Ovary (tissue), 9 donors: ENCODE results near the gene B3GALT5. TPM values are rescaled to one million over a fixed set of nuclear protein-coding genes. Genes with fewer than 3 reads are reported as not detected.

Source experiments
- DNase-seq, 5 donors: peaks; one replicate each; pipeline ENCODE4 v3.0.0-alpha.2; 2019 to 2020
- H3K27ac ChIP-seq, 2 donors: fragments of 200-600 bp; one replicate each; pipeline versions ENCODE4 v1.5.1 to v1.8.0; 2019 to 2022
- H3K27me3 ChIP-seq: fragments of 200-600 bp; one replicate; pipeline ENCODE4 v1.8.0; 2022
- H3K36me3 ChIP-seq: fragments of 200-600 bp; sonication (generic); one replicate; pipeline ENCODE4 v1.5.1; 2019
- H3K4me1 ChIP-seq: one replicate; pipeline ENCODE4 v1.8.1; 2013; ENCODE audit warnings: mild to moderate bottlenecking, moderate library complexity; ENCODE audit not compliant: insufficient read depth
- H3K4me3 ChIP-seq: fragments of 200-600 bp; sonication (generic); one replicate; pipeline ENCODE4 v1.5.1; 2017
- H3K9me3 ChIP-seq, 2 donors: fragments of 200-600 bp in 1 of 2; sonication (generic) in 1 of 2; one replicate each; pipeline versions ENCODE4 v1.5.1 to v1.8.1; 2013 to 2019; ENCODE audit warnings: mild to moderate bottlenecking in 1 of 2, moderate library complexity in 1 of 2
- EP300 ChIP-seq: sonication (generic); formaldehyde crosslinking; IDR thresholded peaks from one replicate; pipeline ENCODE4 v1.6.1; 2017; ENCODE audit warnings: antibody characterized with exemption
- POLR2A ChIP-seq: fragments of 450-650 bp; IDR thresholded peaks from one replicate; pipeline ENCODE4 v1.6.1; 2017; ENCODE audit warnings: antibody characterized with exemption, mild to moderate bottlenecking, moderate library complexity
- WGBS, 3 donors: extraction: QIAGEN DNeasy Blood & Tissue Kit in 1 of 3; methylation state at CpG; one replicate each; pipeline versions ENCODE4 v1.1.5 to v1.1.7; 2013 to 2017; 5-methylcytosine and 5-hydroxymethylcytosine counted together
- intact Hi-C, 4 donors: fragments of 100-400 bp; cut with DNase I; formaldehyde crosslinking; loops; one replicate each; pipeline versions ENCODE4 v1.11.0 to v1.15.1; 2022 to 2023
- polyA plus RNA-seq, 2 donors: library from polyadenylated mRNA; stranded (reverse); fragments of 200-250 nt in 1 of 2; fragments of 350-450 nt in 1 of 2; fragmentation: Illumina TruSeq in 1 of 2; extraction: RNeasy Lipid Tissue Mini Kit (QIAGEN cat#74804) in 1 of 2; gene quantifications; one replicate each; pipeline ENCODE4 v1.2.3, GENCODE V29; 2013 to 2014
- total RNA-seq, 7 donors: library from RNA; depleted of rRNA in 2 of 7; stranded (reverse); fragments of >200 nt in 2 of 7; fragmentation: NEBNext Ultra II Directional in 3 of 7; extraction: Animal tissue kit (Norgen Biotek cat#: 25700) in 3 of 7; gene quantifications; one replicate each; pipeline versions ENCODE4 v1.1.0 to v1.2.4, GENCODE V29; 2016 to 2023
- TF ChIP-seq, protein P1 (sequence below), 3 donors: fragments of 450-650 bp in 2 of 3; fragments of 200-600 bp in 1 of 3; IDR thresholded peaks; one replicate each; pipeline versions ENCODE4 v1.5.1 to v1.8.0; 2016 to 2022; ENCODE audit warnings: antibody characterized with exemption in 3 of 3, mild to moderate bottlenecking in 1 of 3
- donor health status: DM: no; HTN: no; CAD: no; lungs with moderate emphysema.
- donor health status: DM: no; HTN: no; CAD: no.
- donor health status: Bipolar disorder and iron deficiency.
- donor health status: DM: yes; HTN: yes; CAD: no.
- donor health status: DM: no; HTN: no; CAD: no.
- donor health status: DM: yes; HTN: yes; CAD: no.

The B3GALT5 gene
- total and polyA plus RNA-seq, 9 donors, result 0.12 to 1.8 (median 0.62) TPM

DNA sequence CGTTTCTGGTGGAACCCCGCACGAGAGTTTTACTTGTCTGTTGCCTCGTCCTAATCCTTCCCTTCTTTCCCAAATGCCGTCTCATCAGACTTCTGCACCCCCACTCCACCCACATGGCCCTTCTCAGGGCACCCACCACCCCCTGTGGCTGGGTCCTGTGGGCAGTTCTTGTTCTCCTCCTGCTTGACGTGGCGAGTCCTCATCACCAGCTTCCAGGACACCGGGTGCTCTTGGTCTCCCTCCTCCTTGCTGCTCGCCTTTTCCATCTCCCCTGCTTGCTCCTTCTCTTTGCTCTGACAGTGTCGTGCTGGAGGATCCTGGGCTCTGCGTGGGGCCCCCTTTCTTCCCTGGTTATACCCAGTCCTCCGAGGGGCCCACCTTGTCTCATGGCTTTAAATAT, 51.8 kb downstream of the B3GALT5 start:
- Histone ChIP-seq H3K4me3 (no peak overlapping the region), H3K27ac (no peak overlapping the region), H3K4me1 (no peaks in the 10 kb centered on the region), H3K9me3 (no peaks in the 10 kb centered on the region), H3K36me3 (no peaks in the 10 kb centered on the region), H3K27me3 (no peaks in the 10 kb centered on the region)
- 92 to 94% (median 93%) methylated on average over 12 of the region's 12 CpGs for WGBS, 3 donors
- intact Hi-C loops, result loop anchor here in 1 of 4 donors (10.0 kb wide), 1 partner anchor 60 kb away; no protein-coding TSS in a partner anchor
- no peak for DNase-seq
- TF ChIP-seq EP300 (no peak), POLR2A (no peak)
- TF ChIP-seq, protein P1, sequence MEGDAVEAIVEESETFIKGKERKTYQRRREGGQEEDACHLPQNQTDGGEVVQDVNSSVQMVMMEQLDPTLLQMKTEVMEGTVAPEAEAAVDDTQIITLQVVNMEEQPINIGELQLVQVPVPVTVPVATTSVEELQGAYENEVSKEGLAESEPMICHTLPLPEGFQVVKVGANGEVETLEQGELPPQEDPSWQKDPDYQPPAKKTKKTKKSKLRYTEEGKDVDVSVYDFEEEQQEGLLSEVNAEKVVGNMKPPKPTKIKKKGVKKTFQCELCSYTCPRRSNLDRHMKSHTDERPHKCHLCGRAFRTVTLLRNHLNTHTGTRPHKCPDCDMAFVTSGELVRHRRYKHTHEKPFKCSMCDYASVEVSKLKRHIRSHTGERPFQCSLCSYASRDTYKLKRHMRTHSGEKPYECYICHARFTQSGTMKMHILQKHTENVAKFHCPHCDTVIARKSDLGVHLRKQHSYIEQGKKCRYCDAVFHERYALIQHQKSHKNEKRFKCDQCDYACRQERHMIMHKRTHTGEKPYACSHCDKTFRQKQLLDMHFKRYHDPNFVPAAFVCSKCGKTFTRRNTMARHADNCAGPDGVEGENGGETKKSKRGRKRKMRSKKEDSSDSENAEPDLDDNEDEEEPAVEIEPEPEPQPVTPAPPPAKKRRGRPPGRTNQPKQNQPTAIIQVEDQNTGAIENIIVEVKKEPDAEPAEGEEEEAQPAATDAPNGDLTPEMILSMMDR (IDR thresholded peaks at IDR 0.05), result no peak

DNA sequence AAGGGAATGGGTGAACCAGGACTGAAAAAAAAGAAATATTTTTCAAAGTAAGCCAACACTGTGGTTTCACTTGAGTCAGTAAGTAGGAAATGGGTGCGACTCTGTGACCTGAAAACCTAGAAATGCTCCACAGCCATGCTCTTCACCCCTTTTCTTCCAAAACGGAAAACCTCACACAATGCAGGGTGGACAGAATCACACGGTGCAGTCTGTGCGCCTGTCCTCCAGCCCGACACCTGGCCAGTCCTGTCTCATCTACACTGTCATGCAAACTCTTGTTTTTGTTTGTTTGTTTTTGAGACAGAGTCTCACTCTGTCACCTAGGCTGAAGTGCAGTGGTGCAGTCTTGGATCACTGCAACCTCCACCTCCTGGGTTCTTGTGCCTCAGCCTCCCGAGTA, 53.3 kb downstream of the B3GALT5 start:
- intact Hi-C loops, result loop anchor here in 1 of 4 donors (10.0 kb wide), 1 partner anchor 61 kb away; no protein-coding TSS in a partner anchor
- no peaks in the 10 kb centered on the region for H3K9me3 ChIP-seq
- DNase-seq, result no peak
- H3K4me1 ChIP-seq, result no peaks in the 10 kb centered on the region
- TF ChIP-seq POLR2A (no peak), EP300 (no peak)
- TF ChIP-seq, protein P1 (IDR thresholded peaks at IDR 0.05), result no peak
- H3K27ac ChIP-seq, result no peak overlapping the region
- H3K27me3 ChIP-seq, result no peaks in the 10 kb centered on the region
- 90 to 95% (median 94%) methylated on average over 6 of the region's 6 CpGs for WGBS, 3 donors
- H3K4me3 ChIP-seq, result no peak overlapping the region
- H3K36me3 ChIP-seq, result no peaks in the 10 kb centered on the region

DNA sequence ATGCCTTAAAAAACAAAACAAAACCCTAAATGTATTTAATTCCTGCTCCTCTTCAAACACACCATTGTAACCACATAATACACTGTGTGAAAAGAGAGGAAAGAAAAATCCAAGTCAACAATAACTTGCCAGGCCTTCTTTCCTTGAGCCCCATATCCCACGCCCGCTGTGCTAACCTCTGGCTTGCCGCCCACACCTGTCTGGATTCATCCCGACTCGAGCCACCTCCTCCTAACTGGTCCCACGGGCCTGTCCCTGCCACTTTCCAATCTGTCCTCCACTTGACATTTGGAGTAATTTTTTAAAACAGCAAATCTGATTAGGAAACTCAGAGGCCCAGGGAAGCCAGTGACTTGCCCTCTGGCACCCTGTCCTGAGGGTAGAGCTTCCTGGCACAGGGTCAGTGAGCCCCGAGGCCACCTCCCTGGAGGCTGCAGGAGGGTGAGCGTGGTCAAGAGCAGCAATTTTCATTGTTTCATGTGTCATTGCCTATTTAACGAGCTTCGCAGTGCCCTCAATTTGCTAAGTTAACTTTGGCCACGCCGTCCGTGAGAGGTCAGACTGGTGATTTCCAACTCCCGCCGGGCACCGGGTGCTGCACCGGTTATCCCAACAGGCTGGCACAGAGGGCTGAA, 54.1 kb downstream of the B3GALT5 start:
- no peaks in the 10 kb centered on the region for H3K9me3 ChIP-seq
- H3K4me3 ChIP-seq, result no peak overlapping the region
- H3K4me1 ChIP-seq, result no peaks in the 10 kb centered on the region
- no peak overlapping the region for H3K27ac ChIP-seq
- intact Hi-C loops, result loop anchor here in 1 of 4 donors (10.0 kb wide), 1 partner anchor 62 kb away; no protein-coding TSS in a partner anchor
- no peak for DNase-seq
- WGBS, 3 donors, result 80 to 87% (median 86%) methylated on average over 17 of the region's 17 CpGs
- no peaks in the 10 kb centered on the region for H3K27me3 ChIP-seq
- TF ChIP-seq, protein P1 (IDR thresholded peaks at IDR 0.05), result no peak
- TF ChIP-seq EP300 (no peak), POLR2A (no peak)
- H3K36me3 ChIP-seq, result no peaks in the 10 kb centered on the region

DNA sequence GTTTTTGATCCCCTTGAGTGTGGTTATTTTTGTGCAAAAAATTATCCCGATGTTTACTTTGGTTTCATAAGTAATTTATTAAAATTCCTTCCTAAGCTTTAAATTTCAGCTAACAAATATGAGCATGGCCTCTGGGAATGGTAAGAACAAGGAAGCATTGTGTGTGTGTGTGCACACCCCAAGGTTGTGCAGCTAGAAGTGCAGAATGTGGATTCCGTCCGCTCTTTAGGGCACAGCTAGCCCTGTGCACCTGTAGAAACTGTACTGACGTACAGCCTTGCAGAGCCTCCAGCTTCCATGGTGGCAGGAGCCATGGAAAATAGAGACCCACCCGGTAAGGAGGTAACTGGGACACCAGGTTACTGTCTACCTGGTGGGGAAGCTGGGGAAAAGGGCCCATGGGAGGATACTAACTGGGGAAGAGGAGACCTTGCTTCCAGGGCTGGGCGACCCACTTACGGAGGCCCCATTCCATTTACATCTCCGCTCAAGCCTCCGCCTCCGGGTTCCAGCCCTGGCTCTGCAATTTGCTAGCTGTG, 54.7 kb downstream of the B3GALT5 start:
- Histone ChIP-seq H3K4me1 (no peaks in the 10 kb centered on the region), H3K27ac (no peak overlapping the region), H3K27me3 (no peaks in the 10 kb centered on the region), H3K4me3 (no peak overlapping the region), H3K36me3 (no peaks in the 10 kb centered on the region), H3K9me3 (no peaks in the 10 kb centered on the region)
- 95 to 96% (median 95%) methylated on average over 10 of the region's 10 CpGs for WGBS, 3 donors
- intact Hi-C loops, result loop anchor here in 1 of 4 donors (10.0 kb wide), 1 partner anchor 63 kb away; no protein-coding TSS in a partner anchor
- DNase-seq, result no peak
- TF ChIP-seq POLR2A (no peak), EP300 (no peak)
- TF ChIP-seq, protein P1 (IDR thresholded peaks at IDR 0.05), result no peak
